Activated CD8-positive, alpha-beta memory T cell treated with anti-CD3 and anti-CD28 coated beads for 4 hours (primary cell): ENCODE results near the gene ZNF652.
"Not testable (repeated sequence)": the region's sequence is repeated elsewhere in the genome, so short reads cannot be mapped to it uniquely, and the experiment has no call there.

Source experiments
- DNase-seq, 2 donors: peaks; one replicate each; pipeline ENCODE4 v3.0.0-alpha.2; 2020; ENCODE audit warnings: low read depth in 2 of 2

Gene ZNF652

GRCh38 chr17:49261540-49261939 is 100.5 kb downstream of the ZNF652 start:
- DNase-seq, result not testable (repeated sequence)

- DNase-seq, result peak in 1 of 2 donors; percentile 14
Measured at GRCh38 chr17:49260817-49261291, 101.2 kb downstream of the ZNF652 start.

DNA sequence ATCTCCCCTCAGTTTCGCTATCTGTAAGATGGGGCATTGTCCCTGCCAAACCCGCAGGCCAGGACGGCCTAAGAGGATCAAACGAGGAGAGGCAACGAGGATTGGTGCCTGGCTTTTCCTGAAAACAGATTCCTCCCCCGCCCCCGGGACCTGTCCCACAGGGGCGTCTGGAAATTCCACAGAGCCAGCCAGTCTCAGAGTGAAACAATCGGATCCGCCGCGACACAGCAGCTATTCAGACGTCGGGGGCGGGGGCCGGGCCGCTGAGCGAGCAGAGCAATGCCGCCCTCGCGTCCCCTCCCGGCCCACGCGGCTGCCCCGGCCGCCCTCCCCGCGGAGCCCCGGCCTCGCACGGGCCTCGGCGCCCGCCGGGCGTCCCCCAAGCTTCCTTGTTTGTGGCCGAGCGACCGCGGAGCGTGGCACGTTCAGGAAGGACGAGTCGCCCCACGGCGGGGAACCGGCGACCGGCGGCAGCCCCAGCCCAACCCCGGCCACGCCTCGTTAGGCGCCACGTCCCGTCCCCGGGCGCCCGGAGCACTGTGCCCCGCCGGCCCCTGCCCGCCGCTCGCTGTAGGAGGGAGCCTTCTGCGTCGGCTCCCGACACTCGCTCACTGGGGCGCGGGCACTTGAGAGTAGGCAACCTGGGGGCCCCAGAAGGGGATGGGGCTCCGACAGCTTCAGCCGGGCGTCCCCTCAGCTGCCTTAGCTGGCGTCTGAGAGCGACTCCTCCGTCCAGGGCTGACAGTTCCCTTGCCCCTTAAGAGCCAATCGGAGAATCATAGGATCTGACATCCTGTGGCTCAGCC is 101.8 kb downstream of the ZNF652 start:
- peak; percentile 46 to 53 for DNase-seq

- no peak for DNase-seq
Measured at GRCh38 chr17:49259663-49260010, 102.4 kb downstream of the ZNF652 start.

GRCh38 chr17:49258394-49258793 is 103.7 kb downstream of the ZNF652 start:
- DNase-seq, result no peak

DNA sequence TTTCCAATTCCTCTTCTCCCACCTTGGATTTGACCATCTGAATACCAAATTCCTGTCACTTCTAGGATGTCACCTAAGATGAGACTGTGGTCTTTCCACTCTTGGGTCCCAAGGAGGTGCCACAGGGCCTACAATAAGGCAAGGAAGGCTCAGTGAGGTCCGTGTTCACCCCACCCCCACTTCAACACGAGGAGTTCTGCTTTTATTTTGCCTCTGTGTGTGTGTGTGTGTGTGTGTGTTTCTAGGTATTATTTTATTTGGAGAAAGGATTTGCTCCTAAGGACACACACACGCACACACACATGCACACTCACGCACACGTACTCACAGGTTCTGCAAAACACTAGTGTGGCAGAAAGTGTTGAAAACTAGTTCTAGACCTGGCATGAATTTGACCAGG is 106.9 kb downstream of the ZNF652 start:
- DNase-seq, result no peak

DNA sequence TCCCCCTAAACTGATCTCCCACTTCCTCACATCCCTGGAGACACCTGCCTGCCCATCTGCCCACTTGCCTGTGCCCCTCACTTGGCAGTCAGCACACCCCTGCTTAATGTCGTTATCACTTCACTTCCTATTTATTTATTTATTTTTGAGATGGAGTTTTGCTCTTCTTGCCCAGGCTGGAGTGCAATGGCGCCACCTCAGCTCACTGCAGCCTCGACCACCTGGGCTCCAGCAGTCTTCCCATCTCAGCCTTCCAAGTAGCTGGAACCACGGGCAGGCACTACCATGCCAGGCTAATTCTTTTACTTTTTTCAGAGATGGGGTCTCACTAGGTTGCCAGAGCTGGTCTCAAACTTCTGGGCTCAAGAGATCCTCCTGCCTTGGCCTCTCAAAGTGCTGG is 108.0 kb downstream of the ZNF652 start:
- no peak for DNase-seq

DNA sequence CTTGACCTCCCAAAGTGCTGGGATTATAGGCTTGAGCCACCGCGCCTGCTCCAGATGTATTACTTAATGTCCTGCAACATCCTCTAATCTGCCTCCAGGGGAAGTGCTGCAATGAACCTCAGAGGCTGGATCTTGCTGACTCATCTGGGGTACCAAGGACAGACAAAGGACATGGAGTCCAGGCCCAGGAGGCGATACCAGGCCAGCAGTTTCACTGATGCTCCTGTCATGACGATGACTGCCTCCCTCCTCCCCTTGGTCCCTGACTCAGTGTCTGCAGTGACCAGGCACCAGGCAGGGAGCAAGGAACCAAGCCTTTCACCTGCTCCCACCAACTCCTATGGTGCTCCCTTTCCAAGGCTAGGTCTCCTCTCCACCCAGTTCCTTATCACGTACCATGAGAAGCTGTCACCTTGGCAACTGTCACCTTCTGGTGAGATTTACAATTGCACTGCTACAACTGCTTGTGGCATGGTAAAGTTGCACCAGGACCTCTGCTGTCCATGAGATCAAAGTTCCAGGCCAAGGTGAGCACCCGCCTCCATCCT is 109.8 kb downstream of the ZNF652 start:
- no peak for DNase-seq

GRCh38 chr17:49249890-49250522 is 112.0 kb downstream of the ZNF652 start:
- no peak for DNase-seq

DNA sequence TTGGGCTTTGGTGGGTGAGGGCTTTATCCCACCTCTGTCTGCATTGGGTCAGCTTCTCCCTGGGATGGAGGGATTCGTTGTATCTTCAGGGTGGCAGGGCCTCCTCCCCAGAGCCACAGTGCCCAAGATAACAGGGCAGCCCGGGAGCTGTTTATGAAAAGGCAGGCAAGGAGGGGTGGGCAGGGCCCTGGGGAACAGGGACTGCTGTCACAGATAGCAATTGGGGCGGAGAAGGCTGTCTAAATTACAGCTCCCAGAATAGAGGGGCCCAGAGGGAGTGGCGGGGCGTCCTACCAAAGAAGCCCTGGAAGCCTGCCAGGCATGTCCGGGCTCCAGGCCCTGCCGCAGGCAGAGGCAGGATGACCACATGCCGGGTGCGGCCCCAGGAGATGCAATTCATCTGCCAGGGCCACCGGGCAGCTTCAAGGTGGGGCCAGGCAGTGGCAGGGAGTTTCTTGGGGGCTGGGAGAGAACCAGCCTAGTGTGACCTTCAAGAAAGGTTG is 112.7 kb downstream of the ZNF652 start:
- DNase-seq, result no peak

DNA sequence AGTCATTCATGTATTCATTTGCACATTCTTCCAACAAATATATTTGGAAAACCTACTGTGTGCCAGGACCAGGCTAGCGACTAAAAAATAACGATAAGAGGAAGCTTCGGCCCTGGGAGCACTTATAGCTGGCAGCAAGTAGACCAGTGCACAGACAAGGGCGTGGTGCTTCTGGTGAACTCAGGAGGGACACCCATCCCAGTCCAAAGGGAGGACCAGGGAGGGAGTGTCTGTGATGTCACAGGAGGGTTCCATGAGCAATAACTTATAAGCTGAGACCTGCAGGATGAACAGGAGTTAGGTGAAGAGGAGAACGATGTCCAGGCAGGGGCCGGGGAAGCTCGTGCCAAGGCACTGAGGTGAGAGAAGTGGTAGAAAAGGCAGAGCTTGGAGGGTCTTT is 114.1 kb downstream of the ZNF652 start:
- DNase-seq, result no peak

DNA sequence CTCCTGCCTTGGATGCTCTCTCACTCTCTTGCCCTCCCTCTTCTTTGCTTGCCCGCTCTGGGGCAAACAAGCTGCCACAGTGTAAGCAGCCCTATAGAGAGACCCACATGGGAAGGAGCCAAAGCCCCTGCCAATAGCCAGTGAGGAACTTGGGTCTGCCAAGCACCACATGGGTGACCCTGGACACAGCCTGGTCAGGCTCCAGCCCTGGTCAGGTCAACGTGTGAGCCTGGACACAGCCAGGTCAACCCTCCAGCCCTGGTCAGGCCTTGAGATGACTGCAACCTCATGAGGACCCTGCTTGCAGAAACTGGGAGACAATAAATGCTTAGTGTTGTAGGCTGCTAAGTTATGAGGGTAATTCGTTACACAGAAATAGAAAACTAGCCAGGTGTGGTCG is 117.2 kb downstream of the ZNF652 start:
- DNase-seq, result no peak
